Activated naive CD4-positive, alpha-beta T cell treated with anti-CD3 and anti-CD28 coated beads for 36 hours (primary cell): ENCODE data around the gene TCF4. TPM values are rescaled to one million over a fixed set of nuclear protein-coding genes. Genes with fewer than 3 reads are reported as not detected.

Source experiments
- CTCF ChIA-PET: fragments of 350-600 bp; sonication (Branson Sonifier 250); formaldehyde crosslinking; loops from one replicate; lab custom pipeline; 2021; ENCODE audit warnings: antibody characterized with exemption; lab: Charles Lee
- DNase-seq: peaks from one replicate; pipeline ENCODE4 v3.0.0-alpha.2; 2020
- H3K27ac Mint-ChIP-seq: one replicate; pipeline ENCODE4 v1.8.0; 2021; ENCODE audit warnings: mild to moderate bottlenecking, mixed read lengths
- H3K27me3 Mint-ChIP-seq: one replicate; pipeline ENCODE4 v1.8.0; 2021; ENCODE audit warnings: low read depth, mixed read lengths
- H3K36me3 Mint-ChIP-seq: one replicate; pipeline ENCODE4 v1.8.0; 2021; ENCODE audit warnings: low read depth, mixed read lengths
- H3K4me1 Mint-ChIP-seq: one replicate; pipeline ENCODE4 v1.8.0; 2021; ENCODE audit warnings: low read depth, mixed read lengths
- H3K4me3 Mint-ChIP-seq: one replicate; pipeline ENCODE4 v1.8.0; 2021; ENCODE audit warnings: mild to moderate bottlenecking, moderate library complexity, mixed read lengths
- H3K9me3 Mint-ChIP-seq: one replicate; pipeline ENCODE4 v1.8.0; 2021; ENCODE audit warnings: mixed read lengths
- intact Hi-C: fragments of 100-400 bp; cut with micrococcal nuclease; formaldehyde crosslinking; loops from one replicate; pipeline ENCODE4 v1.15.1; 2023
- total RNA-seq, 2 experiments: library from RNA; stranded (reverse); gene quantifications; one replicate each; pipeline ENCODE4 v1.2.3, GENCODE V29; 2021

Gene TCF4
- total RNA-seq, 2 experiments from 2014 or later, result 0.49 to 0.91 TPM

DNA sequence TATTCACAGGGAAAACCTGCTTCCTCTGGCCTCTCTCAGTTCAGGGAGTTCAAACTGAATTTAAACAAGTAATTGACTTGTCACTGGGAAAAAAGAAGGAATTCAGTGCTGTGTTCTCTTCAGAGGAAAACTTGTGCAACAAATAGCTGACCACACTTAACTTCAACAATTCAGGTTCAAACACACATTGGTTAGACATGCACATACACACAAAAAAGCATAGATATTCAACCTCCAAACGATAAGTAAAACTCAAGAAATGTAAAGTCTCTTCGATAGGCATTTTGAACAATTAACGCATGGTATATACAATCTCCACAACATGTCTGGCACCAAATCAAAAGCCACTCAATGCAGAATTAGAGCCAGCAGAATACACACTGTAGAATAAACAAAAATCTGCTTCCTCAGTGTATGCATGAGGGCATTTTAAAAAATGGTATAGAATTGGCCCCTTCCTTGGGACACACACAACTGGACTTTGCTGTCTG lies 269.0 kb downstream of the TCF4 start:
- H3K4me3 Mint-ChIP-seq, result no peak overlapping the region
- H3K4me1 Mint-ChIP-seq, result peaks cover 5% of the 10 kb centered on the region
- H3K27me3 Mint-ChIP-seq, result peaks cover 39% of the 10 kb centered on the region
- H3K9me3 Mint-ChIP-seq, result no peaks in the 10 kb centered on the region
- no peak for DNase-seq
- H3K27ac Mint-ChIP-seq, result no peak overlapping the region
- intact Hi-C loops, result no loop called here
- CTCF ChIA-PET, result no interaction called here
- H3K36me3 Mint-ChIP-seq, result no peaks in the 10 kb centered on the region

GRCh38 chr18:55317864-55318263 lies 270.1 kb downstream of the TCF4 start:
- DNase-seq, result no peak
- intact Hi-C loops, result no loop called here
- H3K4me1 Mint-ChIP-seq, result peaks cover 5% of the 10 kb centered on the region
- H3K36me3 Mint-ChIP-seq, result no peaks in the 10 kb centered on the region
- no peak overlapping the region for H3K27ac Mint-ChIP-seq
- H3K4me3 Mint-ChIP-seq, result no peak overlapping the region
- H3K9me3 Mint-ChIP-seq, result no peaks in the 10 kb centered on the region
- CTCF ChIA-PET, result interaction anchor here (1.7 kb wide), 1 partner anchor 83 kb away, joined by 5 read pairs; no protein-coding TSS in a partner anchor
- H3K27me3 Mint-ChIP-seq, result peaks cover 31% of the 10 kb centered on the region

DNA sequence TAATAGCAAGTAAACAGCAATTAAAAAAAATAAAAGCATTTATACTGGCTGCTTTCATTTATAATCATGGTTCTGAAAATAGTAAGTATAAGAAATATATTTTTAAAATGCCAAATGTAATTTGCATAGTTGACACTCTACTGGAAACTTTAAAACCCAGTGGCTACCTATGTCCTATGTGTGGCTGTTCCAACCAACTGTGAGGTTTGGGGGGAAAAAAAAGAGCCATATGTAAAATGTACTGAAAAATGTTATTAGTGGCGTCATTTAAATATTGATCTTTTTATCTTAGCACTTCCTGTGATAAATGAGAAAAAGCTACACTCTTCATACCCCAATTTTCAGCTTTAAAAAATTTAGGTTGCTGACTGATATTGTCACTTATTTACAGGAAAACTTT lies 270.7 kb downstream of the TCF4 start:
- no peaks in the 10 kb centered on the region for H3K9me3 Mint-ChIP-seq
- CTCF ChIA-PET, result interaction anchor here (0.7 to 1.7 kb wide), 2 partner anchors 83 to 435 kb away, joined by 3 to 5 read pairs; no protein-coding TSS in a partner anchor
- peaks cover 5% of the 10 kb centered on the region for H3K4me1 Mint-ChIP-seq
- no peaks in the 10 kb centered on the region for H3K36me3 Mint-ChIP-seq
- H3K4me3 Mint-ChIP-seq, result no peak overlapping the region
- peaks cover 31% of the 10 kb centered on the region for H3K27me3 Mint-ChIP-seq
- DNase-seq, result no peak
- intact Hi-C loops, result no loop called here
- no peak overlapping the region for H3K27ac Mint-ChIP-seq

DNA sequence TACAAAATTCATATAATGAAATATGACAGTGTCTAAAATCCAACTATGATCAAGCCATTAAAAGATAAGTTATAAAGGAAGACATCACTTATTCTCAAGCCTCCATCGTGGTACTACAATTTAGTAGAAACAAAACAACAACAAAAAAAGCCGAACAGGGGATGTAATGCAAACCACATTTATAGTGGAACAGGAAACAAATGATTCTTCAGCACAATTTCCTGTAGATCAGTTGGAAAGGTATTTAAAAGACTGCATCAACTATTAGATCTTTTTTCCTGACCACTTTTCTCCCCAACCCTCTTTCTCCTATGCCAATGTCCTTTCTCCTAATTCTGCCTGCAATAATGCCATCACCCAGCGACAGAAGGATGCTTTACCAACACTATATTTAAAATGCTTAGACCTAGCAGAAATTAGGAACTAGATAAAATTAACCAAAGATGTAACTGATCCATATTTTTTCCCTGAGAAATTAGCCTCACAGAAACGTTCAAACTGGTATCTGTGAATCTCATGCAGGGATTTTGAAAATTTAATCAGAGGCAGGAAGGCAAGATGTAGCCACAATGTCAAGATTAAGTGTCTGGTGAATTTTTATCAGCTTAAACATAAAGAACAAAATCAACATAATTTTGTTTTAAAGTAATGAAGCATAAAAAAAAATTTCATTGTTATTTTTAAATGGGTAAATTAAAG lies 271.4 kb downstream of the TCF4 start:
- H3K9me3 Mint-ChIP-seq, result no peaks in the 10 kb centered on the region
- H3K4me1 Mint-ChIP-seq, result peaks cover 4% of the 10 kb centered on the region
- CTCF ChIA-PET, result interaction anchor here (0.7 to 1.7 kb wide), 2 partner anchors 82 to 436 kb away, joined by 3 to 5 read pairs; no protein-coding TSS in a partner anchor
- no peak overlapping the region for H3K27ac Mint-ChIP-seq
- H3K4me3 Mint-ChIP-seq, result no peak overlapping the region
- no peaks in the 10 kb centered on the region for H3K36me3 Mint-ChIP-seq
- DNase-seq, result no peak
- peaks cover 29% of the 10 kb centered on the region for H3K27me3 Mint-ChIP-seq
- intact Hi-C loops, result no loop called here

GRCh38 chr18:55314615-55315237 lies 273.3 kb downstream of the TCF4 start:
- H3K27ac Mint-ChIP-seq, result no peak overlapping the region
- H3K27me3 Mint-ChIP-seq, result peaks cover 15% of the 10 kb centered on the region
- no peaks in the 10 kb centered on the region for H3K9me3 Mint-ChIP-seq
- no peaks in the 10 kb centered on the region for H3K4me1 Mint-ChIP-seq
- no peak overlapping the region for H3K4me3 Mint-ChIP-seq
- no peak for DNase-seq
- intact Hi-C loops, result no loop called here
- H3K36me3 Mint-ChIP-seq, result no peaks in the 10 kb centered on the region
- CTCF ChIA-PET, result interaction anchor here (0.7 kb wide), 1 partner anchor 1772 kb away, joined by 3 read pairs; no protein-coding TSS in a partner anchor

DNA sequence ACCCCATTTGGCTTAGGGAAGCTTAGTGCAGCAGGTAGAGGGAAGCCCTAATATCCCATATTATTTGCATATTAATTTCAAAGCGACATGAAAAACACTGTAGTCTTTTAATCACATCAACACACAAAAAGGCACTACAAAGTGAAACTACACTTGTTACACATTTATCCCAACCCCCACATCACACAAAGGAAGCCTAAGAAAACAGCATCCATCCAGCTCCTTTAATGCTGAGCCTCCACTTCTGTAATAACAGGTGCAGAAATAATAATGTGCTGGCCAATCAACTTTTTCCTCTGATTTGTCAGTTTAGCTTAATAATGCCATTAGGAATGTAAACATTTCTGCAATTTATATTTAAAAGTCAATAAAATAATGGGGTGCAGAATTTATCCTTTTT lies 274.0 kb downstream of the TCF4 start:
- no peak for DNase-seq
- no peak overlapping the region for H3K27ac Mint-ChIP-seq
- no peaks in the 10 kb centered on the region for H3K36me3 Mint-ChIP-seq
- intact Hi-C loops, result no loop called here
- H3K9me3 Mint-ChIP-seq, result no peaks in the 10 kb centered on the region
- peaks cover 9% of the 10 kb centered on the region for H3K27me3 Mint-ChIP-seq
- CTCF ChIA-PET, result no interaction called here
- H3K4me1 Mint-ChIP-seq, result no peaks in the 10 kb centered on the region
- H3K4me3 Mint-ChIP-seq, result no peak overlapping the region

GRCh38 chr18:55310863-55311262 lies 277.1 kb downstream of the TCF4 start:
- no peak overlapping the region for H3K27ac Mint-ChIP-seq
- no peaks in the 10 kb centered on the region for H3K27me3 Mint-ChIP-seq
- H3K36me3 Mint-ChIP-seq, result no peaks in the 10 kb centered on the region
- no peak for DNase-seq
- H3K4me3 Mint-ChIP-seq, result no peak overlapping the region
- no peaks in the 10 kb centered on the region for H3K9me3 Mint-ChIP-seq
- intact Hi-C loops, result no loop called here
- CTCF ChIA-PET, result interaction anchor here (0.6 kb wide), 1 partner anchor 59 kb away, joined by 3 read pairs; no protein-coding TSS in a partner anchor
- H3K4me1 Mint-ChIP-seq, result no peaks in the 10 kb centered on the region

DNA sequence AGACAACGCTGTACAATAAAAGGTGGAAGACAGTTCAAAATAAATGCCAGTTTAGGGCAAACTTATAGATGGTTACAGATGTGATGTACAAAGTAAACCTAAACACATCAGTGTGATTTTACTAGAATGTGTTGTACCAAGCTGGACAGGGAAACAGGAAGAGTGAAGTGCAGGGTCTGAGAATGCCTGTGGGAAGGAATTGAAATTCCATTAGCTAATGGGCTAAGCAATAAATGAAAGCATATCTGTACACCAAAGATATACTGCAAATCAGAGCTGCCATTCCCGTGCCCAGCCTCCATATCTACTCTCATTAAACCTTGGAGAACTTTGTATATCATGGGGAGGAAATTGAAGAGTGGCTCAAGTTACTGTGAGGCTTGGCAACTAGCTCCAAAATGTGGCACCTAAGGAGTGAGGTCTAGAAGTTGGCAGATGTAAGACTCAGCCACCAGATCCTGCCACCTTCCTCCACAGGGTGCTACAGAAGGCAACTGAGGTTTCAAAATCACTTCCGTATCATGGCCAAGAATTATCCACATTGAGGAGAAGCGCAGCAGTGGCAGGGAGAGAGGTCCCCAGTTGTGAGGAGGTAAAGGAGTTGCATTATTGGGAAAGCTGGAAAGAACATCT lies 277.8 kb downstream of the TCF4 start:
- Mint-ChIP-seq H3K9me3 (no peaks in the 10 kb centered on the region), H3K36me3 (no peaks in the 10 kb centered on the region), H3K27me3 (no peaks in the 10 kb centered on the region), H3K4me1 (no peaks in the 10 kb centered on the region), H3K4me3 (no peak overlapping the region), H3K27ac (peak overlapping the region; percentile 36)
- CTCF ChIA-PET, result interaction anchor here (0.6 kb wide), 2 partner anchors 58 to 669 kb away, joined by 3 to 4 read pairs; no protein-coding TSS in a partner anchor
- no peak for DNase-seq
- intact Hi-C loops, result no loop called here

DNA sequence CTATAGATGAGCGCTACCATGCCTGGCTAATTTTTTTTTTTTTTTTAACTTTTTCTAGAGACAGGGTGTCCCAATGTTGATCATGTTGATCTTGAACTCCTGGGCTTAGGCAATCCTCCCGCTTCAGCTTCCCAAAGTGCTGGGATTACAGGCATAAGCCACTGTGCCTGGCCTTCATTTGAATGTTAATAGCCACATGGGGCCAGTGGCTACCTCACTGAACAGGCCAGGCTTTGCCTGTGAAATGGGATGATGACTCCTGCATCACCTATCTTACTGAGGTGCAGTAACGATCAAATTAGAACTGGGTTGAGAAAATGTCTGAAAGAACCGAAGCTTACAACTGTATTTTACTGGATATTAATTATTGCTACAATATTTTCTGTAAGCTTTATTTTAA lies 278.7 kb downstream of the TCF4 start:
- CTCF ChIA-PET, result interaction anchor here (0.6 to 0.7 kb wide), 2 partner anchors 670 to 932 kb away, joined by 3 to 4 read pairs; no protein-coding TSS in a partner anchor
- DNase-seq, result no peak
- H3K4me3 Mint-ChIP-seq, result no peak overlapping the region
- H3K27ac Mint-ChIP-seq, result no peak overlapping the region
- H3K27me3 Mint-ChIP-seq, result no peaks in the 10 kb centered on the region
- intact Hi-C loops, result no loop called here
- H3K9me3 Mint-ChIP-seq, result no peaks in the 10 kb centered on the region
- no peaks in the 10 kb centered on the region for H3K36me3 Mint-ChIP-seq
- H3K4me1 Mint-ChIP-seq, result no peaks in the 10 kb centered on the region

- Mint-ChIP-seq H3K4me1 (no peaks in the 10 kb centered on the region), H3K9me3 (no peaks in the 10 kb centered on the region), H3K4me3 (no peak overlapping the region), H3K36me3 (no peaks in the 10 kb centered on the region), H3K27me3 (no peaks in the 10 kb centered on the region), H3K27ac (no peak overlapping the region)
- no peak for DNase-seq
- intact Hi-C loops, result no loop called here
- CTCF ChIA-PET, result no interaction called here
These were observed 280.5 kb downstream of the TCF4 start for GRCh38 chr18:55307505-55307904.

- no peak for DNase-seq
- H3K4me1 Mint-ChIP-seq, result no peaks in the 10 kb centered on the region
- H3K4me3 Mint-ChIP-seq, result no peak overlapping the region
- no peak overlapping the region for H3K27ac Mint-ChIP-seq
- H3K9me3 Mint-ChIP-seq, result no peaks in the 10 kb centered on the region
- peaks cover 2% of the 10 kb centered on the region for H3K27me3 Mint-ChIP-seq
- CTCF ChIA-PET, result no interaction called here
- intact Hi-C loops, result no loop called here
- no peaks in the 10 kb centered on the region for H3K36me3 Mint-ChIP-seq
These were observed 281.5 kb downstream of the TCF4 start for GRCh38 chr18:55306359-55307024.
